ENCODE results near the gene MICAL2. TPM values are rescaled to one million over a fixed set of nuclear protein-coding genes. Genes with fewer than 3 reads are reported as not detected.
A peak's percentile ranks its signal among the peaks of the same experiment; 100 is the strongest.

The MICAL2 gene
- total RNA-seq, 4 donors from 2014 or later, result 27.4 to 63.6 (median 51.9) TPM

DNA sequence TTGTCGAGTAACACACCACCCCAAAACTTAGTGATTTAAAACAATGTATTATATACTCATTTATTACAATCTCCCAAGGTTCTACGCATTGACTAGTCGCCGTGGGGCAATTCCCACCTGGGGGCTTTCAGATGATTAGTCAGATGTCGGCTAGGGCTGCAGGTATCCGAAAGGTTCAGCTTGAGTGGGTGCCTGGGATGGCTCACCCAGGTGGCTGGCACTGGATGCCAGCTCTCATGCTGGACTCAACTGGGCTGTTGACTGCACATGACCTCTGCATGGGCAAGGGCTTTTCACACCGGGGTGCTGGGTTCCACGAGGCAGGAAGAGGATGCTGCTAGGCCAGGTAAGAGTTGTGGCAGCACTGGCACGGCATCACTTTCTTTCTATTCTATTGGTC, 21.9 kb upstream of the MICAL2 start:
- intact Hi-C loops (cut with DNase I), result no loop called here
- 81 to 87% methylated on average over 9 of the region's 9 CpGs for WGBS, 2 donors
- peak overlapping the region in 2 of 3 donors; percentile 82 to 89 for H3K27ac ChIP-seq
- H3K27me3 ChIP-seq, result no peaks in the 10 kb centered on the region
- H3K4me1 ChIP-seq, result peaks cover 55 to 61% of the 10 kb centered on the region in 2 donors
- no peaks in the 10 kb centered on the region for H3K36me3 ChIP-seq
- H3K9me3 ChIP-seq, result no peaks in the 10 kb centered on the region
- TF ChIP-seq CTCF (IDR thresholded peaks at IDR 0.05) (no peak), POLR2A (IDR thresholded peaks at IDR 0.05) (no peak)
- no peak overlapping the region for H3K4me3 ChIP-seq (replicated peaks in 1 of 3)
- peak in 1 of 2 donors; percentile 47 for DNase-seq

GRCh38 chr11:12089041-12089440, 21.3 kb upstream of the MICAL2 start:
- no peaks in the 10 kb centered on the region for H3K36me3 ChIP-seq
- no peaks in the 10 kb centered on the region for H3K27me3 ChIP-seq
- no peak overlapping the region for H3K4me3 ChIP-seq (replicated peaks in 1 of 3)
- no peak for DNase-seq
- WGBS, 2 donors, result 93 to 95% methylated on average over 4 of the region's 4 CpGs
- H3K4me1 ChIP-seq, result peaks cover 55 to 61% of the 10 kb centered on the region in 2 donors
- H3K9me3 ChIP-seq, result no peaks in the 10 kb centered on the region
- H3K27ac ChIP-seq, result peak overlapping the region in 1 of 3 donors; percentile 78
- TF ChIP-seq CTCF (IDR thresholded peaks at IDR 0.05), result no peak
- no peak for TF ChIP-seq POLR2A (IDR thresholded peaks at IDR 0.05)
- intact Hi-C loops (cut with DNase I), result no loop called here

- H3K4me3 ChIP-seq (replicated peaks in 1 of 3), result no peak overlapping the region
- H3K36me3 ChIP-seq, result no peaks in the 10 kb centered on the region
- DNase-seq, result no peak
- no peaks in the 10 kb centered on the region for H3K9me3 ChIP-seq
- H3K27ac ChIP-seq, result peak overlapping the region in 1 of 3 donors; percentile 78
- peaks cover 55 to 61% of the 10 kb centered on the region in 2 donors for H3K4me1 ChIP-seq
- H3K27me3 ChIP-seq, result no peaks in the 10 kb centered on the region
- 77 to 88% methylated on average over 2 of the region's 2 CpGs for WGBS, 2 donors
- TF ChIP-seq CTCF (IDR thresholded peaks at IDR 0.05), result no peak
- no peak for TF ChIP-seq POLR2A (IDR thresholded peaks at IDR 0.05)
- intact Hi-C loops (cut with DNase I), result no loop called here
Measured at GRCh38 chr11:12089473-12089872, 20.9 kb upstream of the MICAL2 start.

DNA sequence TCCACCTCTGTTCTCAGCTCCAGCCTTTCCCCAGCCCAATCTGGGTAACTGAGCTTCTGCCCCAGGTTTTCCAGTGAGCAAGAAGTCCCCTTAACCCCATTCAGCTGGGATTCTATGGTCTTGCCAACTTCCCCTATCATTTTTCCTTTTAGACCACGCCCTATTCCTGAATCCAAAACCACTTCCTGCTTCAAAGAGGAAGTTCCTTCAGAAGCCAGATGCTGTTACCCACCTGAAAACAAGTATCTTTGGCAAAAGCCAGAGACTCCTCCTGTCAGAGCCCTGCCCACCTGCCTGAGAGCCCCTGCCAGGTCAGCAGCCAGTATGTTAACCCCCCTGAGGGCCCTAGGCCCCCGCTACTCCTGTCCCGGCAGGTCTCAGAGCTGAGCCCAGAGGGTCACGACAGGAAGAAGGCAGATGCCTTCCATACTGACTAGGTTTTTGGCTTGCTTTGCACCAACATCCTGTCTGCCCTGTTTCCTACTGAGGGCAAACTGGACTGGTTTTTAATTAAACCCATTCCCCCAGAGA, 20.3 kb upstream of the MICAL2 start:
- intact Hi-C loops (cut with DNase I), result no loop called here
- Histone ChIP-seq H3K27ac (peak overlapping the region; percentile 25 to 78 (median 65)), H3K9me3 (no peaks in the 10 kb centered on the region), H3K27me3 (no peaks in the 10 kb centered on the region), H3K36me3 (no peaks in the 10 kb centered on the region), H3K4me3 (replicated peaks in 1 of 3) (no peak overlapping the region), H3K4me1 (peaks cover 61 to 64% of the 10 kb centered on the region in 2 donors)
- DNase-seq, result no peak
- TF ChIP-seq CTCF (IDR thresholded peaks at IDR 0.05), result no peak
- no peak for TF ChIP-seq POLR2A (IDR thresholded peaks at IDR 0.05)
- WGBS, 2 donors, result 74 to 75% methylated on average over 4 of the region's 4 CpGs

DNA sequence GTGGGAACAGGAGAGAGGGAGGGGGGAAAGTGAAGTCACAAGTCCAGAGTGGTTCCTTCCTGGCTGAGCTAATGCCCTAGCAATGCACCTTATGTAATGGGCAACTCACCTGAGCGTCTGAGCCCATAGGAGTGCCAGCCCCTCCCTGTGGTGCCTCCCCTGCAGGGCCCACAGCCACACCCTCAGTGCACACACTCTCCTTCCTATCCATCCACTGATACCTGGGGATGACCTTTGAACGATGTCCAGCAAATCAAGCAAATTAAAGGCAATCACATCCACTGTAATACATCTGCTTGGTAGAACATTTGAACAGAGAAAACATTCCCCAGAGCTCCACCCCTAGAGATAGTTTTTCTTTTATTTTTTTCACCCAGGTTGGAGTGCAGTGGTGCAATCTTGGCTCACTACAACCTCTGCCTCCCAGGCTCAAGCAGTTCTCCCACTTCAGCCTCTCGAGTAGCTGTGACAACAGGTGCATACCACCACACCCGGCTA, 19.6 kb upstream of the MICAL2 start:
- Histone ChIP-seq H3K4me3 (replicated peaks in 1 of 3) (no peak overlapping the region), H3K4me1 (peaks cover 60 to 64% of the 10 kb centered on the region in 2 donors), H3K27ac (peak overlapping the region; percentile 25 to 78 (median 65)), H3K9me3 (no peaks in the 10 kb centered on the region), H3K27me3 (no peaks in the 10 kb centered on the region), H3K36me3 (no peaks in the 10 kb centered on the region)
- no peak for TF ChIP-seq CTCF (IDR thresholded peaks at IDR 0.05)
- no peak for TF ChIP-seq POLR2A (IDR thresholded peaks at IDR 0.05)
- intact Hi-C loops (cut with DNase I), result no loop called here
- WGBS, 2 donors, result 56 to 65% methylated on average over 4 of the region's 4 CpGs
- DNase-seq, result peak; percentile 32 to 48

Measured in thyroid gland (tissue), 4 donors.